GM12878 (cell line): ENCODE measurements around the gene CD84. TPM values are rescaled to one million over a fixed set of nuclear protein-coding genes. Genes with fewer than 3 reads are reported as not detected.
A peak's percentile ranks its signal among the peaks of the same experiment; 100 is the strongest.

Experiments used
- CBX3 ChIP-seq: fragments of 200-600 bp; sonication (generic); IDR thresholded peaks from 2 replicates; pipeline ENCODE4 v1.6.1; 2016; ENCODE audit warnings: low read depth, borderline replicate concordance
- GABPA ChIP-seq: IDR thresholded peaks from 2 replicates; pipeline ENCODE4 v1.6.1; 2014; ENCODE audit warnings: antibody characterized with exemption, low read depth, mild to moderate bottlenecking, inconsistent platforms
- MEF2B ChIP-seq: fragments of 450-650 bp; IDR thresholded peaks from 2 replicates; pipeline ENCODE4 v1.6.1; 2018; ENCODE audit warnings: mild to moderate bottlenecking, moderate library complexity; ENCODE audit not compliant: partially characterized antibody, poor library complexity, severe bottlenecking
- POLR2A ChIP-seq: IDR thresholded peaks from 2 replicates; pipeline ENCODE4 v1.6.1; 2011; ENCODE audit warnings: low read depth, mild to moderate bottlenecking, low read length
- RAD51 ChIP-seq: fragments of 450-650 bp; IDR thresholded peaks from 2 replicates; pipeline ENCODE4 v1.6.1; 2016; ENCODE audit warnings: moderate library complexity, mild to moderate bottlenecking, inconsistent platforms
- SIX5 ChIP-seq: IDR thresholded peaks from 2 replicates; pipeline ENCODE4 v1.6.1; 2011; ENCODE audit warnings: mild to moderate bottlenecking, low read depth, low read length, moderate library complexity; ENCODE audit not compliant: severe bottlenecking
- SREBF2 ChIP-seq: IDR thresholded peaks from 2 replicates; pipeline ENCODE4 v1.6.1; 2012; ENCODE audit warnings: mild to moderate bottlenecking, low read length
- SUPT20H ChIP-seq: IDR thresholded peaks from 2 replicates; pipeline ENCODE4 v1.6.1; 2011; ENCODE audit warnings: low read depth, mild to moderate bottlenecking, low read length, moderate library complexity, borderline replicate concordance; ENCODE audit not compliant: control insufficient read depth
- ZNF217 ChIP-seq: fragments of 450-650 bp; IDR thresholded peaks from 2 replicates; pipeline ENCODE4 v1.6.1; 2017; ENCODE audit warnings: antibody characterized with exemption, mild to moderate bottlenecking
- ZNF592 ChIP-seq: fragments of 450-650 bp; IDR thresholded peaks from 2 replicates; pipeline ENCODE4 v1.6.1; 2017; ENCODE audit warnings: mild to moderate bottlenecking, moderate library complexity
- ZZZ3 ChIP-seq: IDR thresholded peaks from 2 replicates; pipeline ENCODE4 v1.6.1; 2011; ENCODE audit warnings: low read depth; ENCODE audit not compliant: control insufficient read depth, insufficient read length
- polyA plus RNA-seq, 11 experiments: library from polyadenylated mRNA; depleted of rRNA in 4 of 11; unstranded in 6 of 11; stranded (reverse) in 5 of 11; fragments of >200 nt; fragmentation: Nextera tagmentation in 4 of 11; fragmentation: Illumina TruSeq in 1 of 11; extraction: Ambion mirVana in 4 of 11; extraction: Trizol in 1 of 11; gene quantifications; 1 replicate in 1 of 11; 2 replicates in 10 of 11; pipeline versions ENCODE4 v1.2.1 to v1.2.3, GENCODE V29; 2011 to 2016; ENCODE audit warnings: inconsistent platforms in 2 of 11, missing spikeins in 2 of 11, low read depth in 1 of 11
- total RNA-seq, 4 experiments: library from RNA; depleted of rRNA in 3 of 4; stranded (reverse); fragments of >200 nt in 3 of 4; fragmentation: Illumina TruSeq in 1 of 4; extraction: Trizol in 1 of 4; gene quantifications; 2 replicates each; pipeline versions ENCODE4 v1.2.1 to v1.2.3, GENCODE V29; 2013 to 2021
- TF ChIP-seq, protein P1 (sequence below): IDR thresholded peaks from 2 replicates; pipeline ENCODE4 v1.6.1; 2012; ENCODE audit warnings: low read depth, low read length, improper control_type of control experiment
- TF ChIP-seq, protein P2 (sequence below): fragments of 450-650 bp; IDR thresholded peaks from 2 replicates; pipeline ENCODE4 v1.6.1; 2017; ENCODE audit warnings: borderline replicate concordance
- TF ChIP-seq, protein P3 (sequence below): fragments of 150-350 bp; IDR thresholded peaks from 2 replicates; pipeline ENCODE4 v1.6.1; 2016; ENCODE audit warnings: low read depth, low read length
- TF ChIP-seq, protein P4 (sequence below): IDR thresholded peaks from 2 replicates; pipeline ENCODE4 v1.6.1; 2011; ENCODE audit warnings: mild to moderate bottlenecking, low read depth, low read length, moderate library complexity; ENCODE audit not compliant: insufficient replicate concordance
- TF ChIP-seq, protein P5 (sequence below): fragments of 450-650 bp; IDR thresholded peaks from 2 replicates; pipeline ENCODE4 v1.6.1; 2016; ENCODE audit warnings: mild to moderate bottlenecking

The CD84 gene
- total and polyA plus RNA-seq, 10 of the 15 experiments (the other 5 are each of a cell fraction or from before 2014, with no cell fraction given) = 3.4 to 20.3 (median 11.7) TPM

GRCh38 chr1:160579216-160579701, at the start of gene CD84 (continued):
- TF ChIP-seq ZNF217 (peak; percentile 43; the same call in 1 of the 2 replicates), RAD51 (no peak), SIX5 (no peak), SUPT20H (no peak), MEF2B (no peak), CBX3 (no peak), SREBF2 (no peak), POLR2A (peak; percentile 61), ZZZ3 (no peak), ZNF592 (no peak), GABPA (no peak)
- TF ChIP-seq, protein P1, sequence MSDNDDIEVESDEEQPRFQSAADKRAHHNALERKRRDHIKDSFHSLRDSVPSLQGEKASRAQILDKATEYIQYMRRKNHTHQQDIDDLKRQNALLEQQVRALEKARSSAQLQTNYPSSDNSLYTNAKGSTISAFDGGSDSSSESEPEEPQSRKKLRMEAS = no peak
- TF ChIP-seq, protein P2, sequence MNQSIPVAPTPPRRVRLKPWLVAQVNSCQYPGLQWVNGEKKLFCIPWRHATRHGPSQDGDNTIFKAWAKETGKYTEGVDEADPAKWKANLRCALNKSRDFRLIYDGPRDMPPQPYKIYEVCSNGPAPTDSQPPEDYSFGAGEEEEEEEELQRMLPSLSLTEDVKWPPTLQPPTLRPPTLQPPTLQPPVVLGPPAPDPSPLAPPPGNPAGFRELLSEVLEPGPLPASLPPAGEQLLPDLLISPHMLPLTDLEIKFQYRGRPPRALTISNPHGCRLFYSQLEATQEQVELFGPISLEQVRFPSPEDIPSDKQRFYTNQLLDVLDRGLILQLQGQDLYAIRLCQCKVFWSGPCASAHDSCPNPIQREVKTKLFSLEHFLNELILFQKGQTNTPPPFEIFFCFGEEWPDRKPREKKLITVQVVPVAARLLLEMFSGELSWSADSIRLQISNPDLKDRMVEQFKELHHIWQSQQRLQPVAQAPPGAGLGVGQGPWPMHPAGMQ = no peak
- TF ChIP-seq, protein P3, sequence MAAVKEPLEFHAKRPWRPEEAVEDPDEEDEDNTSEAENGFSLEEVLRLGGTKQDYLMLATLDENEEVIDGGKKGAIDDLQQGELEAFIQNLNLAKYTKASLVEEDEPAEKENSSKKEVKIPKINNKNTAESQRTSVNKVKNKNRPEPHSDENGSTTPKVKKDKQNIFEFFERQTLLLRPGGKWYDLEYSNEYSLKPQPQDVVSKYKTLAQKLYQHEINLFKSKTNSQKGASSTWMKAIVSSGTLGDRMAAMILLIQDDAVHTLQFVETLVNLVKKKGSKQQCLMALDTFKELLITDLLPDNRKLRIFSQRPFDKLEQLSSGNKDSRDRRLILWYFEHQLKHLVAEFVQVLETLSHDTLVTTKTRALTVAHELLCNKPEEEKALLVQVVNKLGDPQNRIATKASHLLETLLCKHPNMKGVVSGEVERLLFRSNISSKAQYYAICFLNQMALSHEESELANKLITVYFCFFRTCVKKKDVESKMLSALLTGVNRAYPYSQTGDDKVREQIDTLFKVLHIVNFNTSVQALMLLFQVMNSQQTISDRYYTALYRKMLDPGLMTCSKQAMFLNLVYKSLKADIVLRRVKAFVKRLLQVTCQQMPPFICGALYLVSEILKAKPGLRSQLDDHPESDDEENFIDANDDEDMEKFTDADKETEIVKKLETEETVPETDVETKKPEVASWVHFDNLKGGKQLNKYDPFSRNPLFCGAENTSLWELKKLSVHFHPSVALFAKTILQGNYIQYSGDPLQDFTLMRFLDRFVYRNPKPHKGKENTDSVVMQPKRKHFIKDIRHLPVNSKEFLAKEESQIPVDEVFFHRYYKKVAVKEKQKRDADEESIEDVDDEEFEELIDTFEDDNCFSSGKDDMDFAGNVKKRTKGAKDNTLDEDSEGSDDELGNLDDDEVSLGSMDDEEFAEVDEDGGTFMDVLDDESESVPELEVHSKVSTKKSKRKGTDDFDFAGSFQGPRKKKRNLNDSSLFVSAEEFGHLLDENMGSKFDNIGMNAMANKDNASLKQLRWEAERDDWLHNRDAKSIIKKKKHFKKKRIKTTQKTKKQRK = no peak
- TF ChIP-seq, protein P4, sequence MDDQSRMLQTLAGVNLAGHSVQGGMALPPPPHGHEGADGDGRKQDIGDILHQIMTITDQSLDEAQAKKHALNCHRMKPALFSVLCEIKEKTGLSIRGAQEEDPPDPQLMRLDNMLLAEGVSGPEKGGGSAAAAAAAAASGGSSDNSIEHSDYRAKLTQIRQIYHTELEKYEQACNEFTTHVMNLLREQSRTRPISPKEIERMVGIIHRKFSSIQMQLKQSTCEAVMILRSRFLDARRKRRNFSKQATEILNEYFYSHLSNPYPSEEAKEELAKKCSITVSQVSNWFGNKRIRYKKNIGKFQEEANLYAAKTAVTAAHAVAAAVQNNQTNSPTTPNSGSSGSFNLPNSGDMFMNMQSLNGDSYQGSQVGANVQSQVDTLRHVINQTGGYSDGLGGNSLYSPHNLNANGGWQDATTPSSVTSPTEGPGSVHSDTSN = no peak
- TF ChIP-seq, protein P5, sequence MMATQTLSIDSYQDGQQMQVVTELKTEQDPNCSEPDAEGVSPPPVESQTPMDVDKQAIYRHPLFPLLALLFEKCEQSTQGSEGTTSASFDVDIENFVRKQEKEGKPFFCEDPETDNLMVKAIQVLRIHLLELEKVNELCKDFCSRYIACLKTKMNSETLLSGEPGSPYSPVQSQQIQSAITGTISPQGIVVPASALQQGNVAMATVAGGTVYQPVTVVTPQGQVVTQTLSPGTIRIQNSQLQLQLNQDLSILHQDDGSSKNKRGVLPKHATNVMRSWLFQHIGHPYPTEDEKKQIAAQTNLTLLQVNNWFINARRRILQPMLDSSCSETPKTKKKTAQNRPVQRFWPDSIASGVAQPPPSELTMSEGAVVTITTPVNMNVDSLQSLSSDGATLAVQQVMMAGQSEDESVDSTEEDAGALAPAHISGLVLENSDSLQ = no peak
